Stimulated activated CD8-positive, alpha-beta memory T cell treated with anti-CD3 and anti-CD28 coated beads, Interleukin-2, amount 100 ng/mL, for 1 hour (primary cell): Measurements from ENCODE around the gene ABHD13.
"Not testable (repeated sequence)": the region's sequence is repeated elsewhere in the genome, so short reads cannot be mapped to it uniquely, and the experiment has no call there.

Experiments used
- DNase-seq, 2 donors: peaks; one replicate each; pipeline ENCODE4 v3.0.0-alpha.2; 2020; ENCODE audit warnings: low read depth in 2 of 2

The ABHD13 gene

GRCh38 chr13:108223687-108224503, 5.7 kb downstream of the ABHD13 start:
- DNase-seq, result no peak

DNA sequence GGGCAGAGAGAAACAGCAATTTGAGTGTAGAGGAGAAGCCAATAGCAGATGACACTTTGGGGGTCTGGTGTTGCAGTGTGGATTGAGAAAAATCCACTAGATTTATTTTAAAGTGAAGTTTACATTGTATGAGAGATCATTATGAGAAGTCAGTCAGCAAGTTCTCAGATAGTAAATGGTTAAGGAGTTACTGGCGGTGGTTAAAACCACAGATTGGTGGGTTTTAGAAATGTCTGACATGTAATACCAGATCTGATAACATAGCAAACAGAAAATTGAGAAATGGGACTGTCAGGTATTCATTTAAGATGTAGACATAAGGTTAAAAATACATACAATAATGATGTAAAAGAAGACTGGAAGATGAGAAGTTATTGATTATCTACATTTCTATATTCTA, 7.2 kb downstream of the ABHD13 start:
- DNase-seq, result no peak

- DNase-seq, result no peak
Measured at GRCh38 chr13:108226184-108226583, 8.0 kb downstream of the ABHD13 start.

- no peak for DNase-seq
Measured at GRCh38 chr13:108227651-108228272, 9.6 kb downstream of the ABHD13 start.

DNA sequence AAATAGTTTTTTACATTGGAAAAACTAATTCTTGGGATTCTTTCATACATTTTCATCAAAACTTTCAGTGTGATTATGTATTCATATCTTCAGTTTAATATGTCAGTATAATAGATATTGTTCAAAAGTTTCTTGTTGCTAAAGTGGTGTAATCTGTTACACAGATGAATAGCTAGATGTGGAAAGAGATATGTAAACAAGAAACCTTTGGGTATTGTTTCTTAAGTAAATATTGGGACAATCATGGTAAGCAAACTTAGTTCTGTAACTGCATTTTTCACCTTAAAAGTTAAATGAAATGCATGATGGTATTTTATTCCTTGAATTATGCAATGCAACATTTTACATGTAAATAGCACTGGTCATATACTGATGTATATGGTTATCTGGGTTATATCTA, 12.2 kb downstream of the ABHD13 start:
- no peak for DNase-seq

DNA sequence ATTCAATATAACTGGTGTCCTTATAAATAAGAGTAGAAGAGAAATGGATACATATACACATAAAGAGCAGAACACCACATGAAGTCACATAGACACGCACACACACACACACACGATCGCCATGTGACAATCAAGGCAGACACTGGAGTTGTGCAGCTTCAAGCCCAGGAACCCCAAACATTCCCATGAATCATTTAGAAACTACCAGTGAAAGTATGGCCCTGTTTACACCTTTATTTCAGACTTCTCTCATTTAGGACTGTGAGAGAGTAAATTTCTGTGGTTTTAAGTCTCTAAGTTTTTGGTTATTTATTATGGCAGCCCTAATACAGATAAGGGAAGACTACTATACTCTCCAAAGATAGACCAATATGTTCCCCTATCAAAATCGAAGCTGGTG, 31.0 kb downstream of the ABHD13 start:
- no peak for DNase-seq

- no peak for DNase-seq
Measured at GRCh38 chr13:108257248-108257647, 39.1 kb downstream of the ABHD13 start.

DNA sequence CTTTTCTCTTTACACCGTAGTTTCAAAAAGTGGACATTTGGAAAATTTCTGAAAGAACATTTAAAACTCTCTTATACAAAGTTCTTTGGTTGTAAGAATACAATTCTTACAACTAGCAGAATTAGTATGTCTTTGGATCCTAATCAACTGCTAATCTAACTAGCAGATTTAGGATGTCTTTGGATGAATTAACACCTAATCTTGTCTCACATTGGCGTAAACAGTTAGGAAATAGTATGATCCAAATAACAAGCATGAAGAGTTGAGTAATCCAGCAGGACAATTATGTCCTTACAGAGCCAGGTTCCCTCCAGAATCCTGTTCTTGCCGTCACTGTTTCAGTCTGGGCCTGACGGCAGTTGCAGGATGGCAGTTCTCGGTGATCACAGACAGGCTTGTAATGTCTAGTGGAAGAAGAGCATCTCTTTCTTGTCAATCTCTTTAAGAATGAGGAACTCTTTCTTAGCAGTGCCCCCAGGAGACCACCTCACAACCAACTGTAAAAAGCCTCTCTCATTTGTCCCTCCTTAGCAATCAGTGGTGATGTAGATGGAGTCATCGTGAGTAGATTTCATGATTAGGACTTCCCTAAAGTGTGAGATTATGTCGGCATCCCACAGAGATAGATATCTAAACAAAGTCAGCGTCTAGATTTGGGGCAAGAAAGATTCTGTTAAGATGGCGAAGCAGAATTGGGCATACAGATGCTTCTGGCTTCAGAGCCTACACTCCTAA, 45.6 kb downstream of the ABHD13 start:
- DNase-seq, result no peak

DNA sequence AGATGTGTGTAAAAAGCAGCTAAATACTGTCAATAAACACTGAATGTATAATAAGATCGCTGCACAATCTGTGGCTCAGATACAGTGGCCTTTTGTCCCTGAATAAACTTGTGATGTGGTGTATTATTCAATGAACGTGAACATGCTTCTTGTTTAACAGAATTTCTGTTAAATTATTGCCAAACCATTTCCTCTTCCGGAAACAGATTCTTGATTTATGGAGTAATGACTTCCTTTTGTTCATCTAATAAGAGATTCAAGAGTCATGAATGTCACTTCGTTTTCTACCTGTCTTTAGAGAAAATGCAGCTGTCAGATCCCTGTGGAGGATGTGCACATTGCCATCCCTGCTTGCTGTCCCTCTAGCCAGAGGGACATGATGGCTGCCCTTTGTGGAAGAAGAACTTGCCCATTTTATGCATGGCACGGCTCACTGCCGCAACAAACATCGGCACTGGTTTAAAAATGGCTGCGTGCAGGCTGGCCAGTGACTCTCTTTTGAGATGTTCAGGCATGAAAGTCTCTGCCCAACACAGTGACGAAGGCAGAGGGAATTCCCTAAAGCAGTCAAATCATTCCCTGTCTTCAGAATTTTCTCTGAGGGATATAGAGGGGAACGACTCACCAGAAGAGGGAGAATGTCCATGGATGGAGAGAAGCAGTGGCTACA, 48.3 kb downstream of the ABHD13 start:
- no peak for DNase-seq

GRCh38 chr13:108267347-108267746, 49.2 kb downstream of the ABHD13 start:
- DNase-seq, result no peak

DNA sequence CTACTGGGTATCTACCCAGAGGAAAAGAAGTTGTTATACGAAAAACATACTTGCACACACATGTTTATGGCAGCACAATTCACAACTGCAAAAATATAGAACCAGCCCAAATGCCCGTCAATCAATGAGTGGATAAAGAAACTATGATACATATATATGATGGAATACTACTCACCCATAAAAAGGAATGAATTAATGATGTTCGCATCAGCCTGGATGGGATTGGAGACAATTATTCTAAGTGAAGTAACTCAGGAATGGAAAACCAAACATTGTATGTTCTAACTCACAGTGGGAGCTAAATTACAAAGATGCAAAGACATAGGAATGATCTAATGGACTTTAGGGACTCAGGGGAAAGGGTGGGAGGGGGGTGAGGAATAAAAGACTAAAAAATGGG, 49.7 kb downstream of the ABHD13 start:
- not testable (repeated sequence) for DNase-seq

- no peak for DNase-seq
Measured at GRCh38 chr13:108268466-108269112, 50.4 kb downstream of the ABHD13 start.

- DNase-seq, result no peak
Measured at GRCh38 chr13:108269601-108270328, 51.6 kb downstream of the ABHD13 start, which contains the start of gene TNFSF13B. Gene TNFSF13B, plus strand, starts transcription at chr13:108269718. Its CDS starts 178 bp downstream, at chr13:108269896.

- DNase-seq, result no peak
Measured at GRCh38 chr13:108270442-108270841, 52.2 kb downstream of the ABHD13 start.

GRCh38 chr13:108272333-108272732, 54.1 kb downstream of the ABHD13 start:
- DNase-seq, result no peak

DNA sequence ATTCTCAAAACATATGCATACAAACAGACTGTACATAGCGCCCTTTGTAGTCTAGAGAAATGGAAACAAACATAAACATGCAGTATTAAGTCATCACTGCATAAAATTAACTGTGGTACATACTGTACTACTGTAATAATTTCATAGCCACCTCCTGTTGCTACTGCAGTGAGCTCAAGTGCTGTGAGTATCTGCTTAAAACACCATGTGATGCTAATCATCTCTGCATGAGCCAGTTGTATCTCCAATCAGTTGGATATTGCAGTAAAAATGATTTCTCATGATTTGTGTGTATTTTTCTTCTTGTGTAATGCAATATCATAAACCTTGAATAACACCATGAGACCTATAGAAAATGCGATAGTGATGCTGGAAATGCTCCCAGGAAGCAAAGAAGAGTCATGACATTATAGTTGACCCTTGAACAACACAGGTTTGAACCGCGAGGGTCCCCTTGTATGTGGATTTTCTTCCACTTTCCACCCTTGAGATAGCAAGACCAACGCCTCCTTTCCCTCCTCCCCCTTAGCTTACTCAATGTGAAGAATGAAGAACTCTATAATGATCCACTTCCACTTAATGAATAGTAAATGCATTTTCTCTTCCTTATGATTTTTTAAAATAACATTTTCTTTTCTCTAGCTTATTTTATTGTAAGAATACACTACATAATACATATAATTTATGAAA, 55.4 kb downstream of the ABHD13 start:
- no peak for DNase-seq

- DNase-seq, result no peak
Measured at GRCh38 chr13:108274718-108275117, 56.5 kb downstream of the ABHD13 start.

DNA sequence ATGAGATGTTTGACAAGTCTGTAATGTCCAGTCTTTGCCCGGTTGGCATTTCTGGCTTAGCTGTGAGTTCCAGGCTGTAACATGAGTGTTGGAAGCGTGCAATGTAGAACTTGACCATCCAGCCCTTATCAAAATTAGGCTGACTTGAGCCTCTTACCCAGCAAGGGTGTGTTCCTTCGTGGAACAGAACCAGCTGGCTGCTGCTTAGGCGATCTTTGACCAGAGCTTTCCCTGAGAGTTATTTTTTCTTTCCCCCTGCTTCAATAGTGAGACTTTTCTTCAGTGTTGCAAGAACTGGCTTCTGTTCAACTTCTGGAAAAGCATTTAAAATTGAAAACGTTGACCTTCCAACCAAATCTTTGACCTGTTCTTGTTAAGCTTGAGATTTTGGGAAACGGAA, 57.9 kb downstream of the ABHD13 start:
- DNase-seq, result no peak

DNA sequence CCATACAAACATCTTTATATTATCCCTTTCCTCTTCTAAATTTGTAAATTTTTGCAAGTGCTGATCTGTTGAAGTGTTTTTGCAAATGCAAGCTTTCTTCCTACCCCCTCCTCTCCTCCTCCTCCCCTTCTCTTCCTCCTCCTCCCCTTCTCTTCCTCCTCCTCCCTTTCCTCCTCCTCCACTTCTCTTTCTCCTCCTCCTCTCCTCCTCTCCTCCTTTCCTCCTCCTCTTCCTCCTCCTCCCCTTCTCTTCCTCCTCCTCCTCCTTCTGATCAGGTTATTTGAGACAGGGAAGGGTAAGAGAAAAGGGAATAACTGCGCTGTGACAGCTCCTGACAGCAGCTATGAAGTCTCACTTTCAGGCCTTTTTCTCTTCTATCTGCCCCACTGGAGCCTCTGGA, 60.3 kb downstream of the ABHD13 start:
- DNase-seq, result no peak

GRCh38 chr13:108281901-108282300, 63.7 kb downstream of the ABHD13 start:
- DNase-seq, result no peak
